ENCODE results near the gene OOSP3.
"Not testable (repeated sequence)": the region's sequence is repeated elsewhere in the genome, so short reads cannot be mapped to it uniquely, and the experiment has no call there.

Gene OOSP3

DNA sequence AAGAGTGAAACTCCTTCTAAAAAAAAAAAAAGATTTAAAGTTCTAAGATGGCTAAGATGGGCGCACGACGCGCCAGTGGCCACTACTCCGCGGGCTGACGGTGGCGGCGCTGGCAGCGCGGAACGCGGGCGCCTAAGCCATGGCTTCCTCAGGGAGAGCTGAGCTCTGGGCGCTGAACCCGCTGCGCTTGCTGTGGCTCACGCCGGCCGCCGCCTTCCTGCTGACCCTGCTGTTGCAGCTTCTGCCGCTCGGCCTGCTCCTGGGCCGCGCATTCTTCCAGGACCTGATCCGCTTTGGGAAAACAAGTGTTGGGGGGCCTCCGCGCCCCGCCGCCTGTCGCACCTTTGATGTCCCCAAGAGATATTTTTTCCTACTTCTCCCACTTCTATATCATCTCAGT, 19.5 kb downstream of the OOSP3 start:
- TF ChIP-seq, protein P1, sequence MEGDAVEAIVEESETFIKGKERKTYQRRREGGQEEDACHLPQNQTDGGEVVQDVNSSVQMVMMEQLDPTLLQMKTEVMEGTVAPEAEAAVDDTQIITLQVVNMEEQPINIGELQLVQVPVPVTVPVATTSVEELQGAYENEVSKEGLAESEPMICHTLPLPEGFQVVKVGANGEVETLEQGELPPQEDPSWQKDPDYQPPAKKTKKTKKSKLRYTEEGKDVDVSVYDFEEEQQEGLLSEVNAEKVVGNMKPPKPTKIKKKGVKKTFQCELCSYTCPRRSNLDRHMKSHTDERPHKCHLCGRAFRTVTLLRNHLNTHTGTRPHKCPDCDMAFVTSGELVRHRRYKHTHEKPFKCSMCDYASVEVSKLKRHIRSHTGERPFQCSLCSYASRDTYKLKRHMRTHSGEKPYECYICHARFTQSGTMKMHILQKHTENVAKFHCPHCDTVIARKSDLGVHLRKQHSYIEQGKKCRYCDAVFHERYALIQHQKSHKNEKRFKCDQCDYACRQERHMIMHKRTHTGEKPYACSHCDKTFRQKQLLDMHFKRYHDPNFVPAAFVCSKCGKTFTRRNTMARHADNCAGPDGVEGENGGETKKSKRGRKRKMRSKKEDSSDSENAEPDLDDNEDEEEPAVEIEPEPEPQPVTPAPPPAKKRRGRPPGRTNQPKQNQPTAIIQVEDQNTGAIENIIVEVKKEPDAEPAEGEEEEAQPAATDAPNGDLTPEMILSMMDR (IDR thresholded peaks at IDR 0.05) = peak; percentile 26; the same call in 1 of the 2 replicates
- no peak for TF ChIP-seq ZFX (IDR thresholded peaks at IDR 0.05; ENCODE audit: borderline replicate concordance)
- no peak overlapping the region for H3K27ac ChIP-seq

DNA sequence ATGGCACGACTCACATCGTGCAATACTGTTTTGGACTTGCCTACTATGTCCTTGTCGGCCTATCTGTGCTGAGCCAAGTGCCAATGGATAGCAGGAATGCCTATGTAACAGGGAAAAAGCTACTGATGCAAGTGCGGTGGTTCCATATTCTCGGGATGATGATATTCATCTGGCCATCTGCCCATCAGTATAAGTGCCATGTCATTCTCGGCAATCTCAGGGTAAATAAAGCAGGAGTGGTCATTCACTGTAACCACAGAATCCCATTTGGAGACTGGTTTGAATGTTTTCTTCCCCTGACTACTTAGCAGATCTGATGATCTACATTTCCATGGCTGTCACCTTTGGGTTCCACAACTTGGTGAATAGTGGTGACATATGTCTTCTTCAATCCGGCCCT, 20.1 kb downstream of the OOSP3 start:
- no peak for TF ChIP-seq ZFX (IDR thresholded peaks at IDR 0.05; ENCODE audit: borderline replicate concordance)
- TF ChIP-seq, protein P1 (IDR thresholded peaks at IDR 0.05) = no peak
- H3K27ac ChIP-seq = no peak overlapping the region

DNA sequence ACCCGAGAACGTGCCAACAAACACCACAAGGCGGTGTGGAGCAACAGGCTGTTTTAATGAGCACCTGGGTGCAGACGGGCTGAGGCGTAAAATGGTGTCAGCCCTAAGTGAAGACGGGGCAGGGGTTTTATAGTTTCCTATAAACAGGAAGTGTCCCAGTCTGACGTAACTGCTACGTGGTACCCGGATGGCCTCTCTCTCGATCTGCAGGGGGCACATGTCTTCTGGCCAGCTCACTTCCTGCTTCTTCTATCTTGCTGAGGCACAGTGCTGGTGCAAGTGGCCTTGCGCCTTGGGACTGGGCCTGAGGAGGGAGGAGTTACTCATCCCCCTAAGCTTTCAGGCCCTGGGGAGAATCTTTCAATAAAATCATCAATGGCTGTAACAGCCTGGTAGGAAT, 20.9 kb downstream of the OOSP3 start:
- TF ChIP-seq, protein P1 (IDR thresholded peaks at IDR 0.05) = no peak
- TF ChIP-seq ZFX (IDR thresholded peaks at IDR 0.05; ENCODE audit: borderline replicate concordance) = no peak

DNA sequence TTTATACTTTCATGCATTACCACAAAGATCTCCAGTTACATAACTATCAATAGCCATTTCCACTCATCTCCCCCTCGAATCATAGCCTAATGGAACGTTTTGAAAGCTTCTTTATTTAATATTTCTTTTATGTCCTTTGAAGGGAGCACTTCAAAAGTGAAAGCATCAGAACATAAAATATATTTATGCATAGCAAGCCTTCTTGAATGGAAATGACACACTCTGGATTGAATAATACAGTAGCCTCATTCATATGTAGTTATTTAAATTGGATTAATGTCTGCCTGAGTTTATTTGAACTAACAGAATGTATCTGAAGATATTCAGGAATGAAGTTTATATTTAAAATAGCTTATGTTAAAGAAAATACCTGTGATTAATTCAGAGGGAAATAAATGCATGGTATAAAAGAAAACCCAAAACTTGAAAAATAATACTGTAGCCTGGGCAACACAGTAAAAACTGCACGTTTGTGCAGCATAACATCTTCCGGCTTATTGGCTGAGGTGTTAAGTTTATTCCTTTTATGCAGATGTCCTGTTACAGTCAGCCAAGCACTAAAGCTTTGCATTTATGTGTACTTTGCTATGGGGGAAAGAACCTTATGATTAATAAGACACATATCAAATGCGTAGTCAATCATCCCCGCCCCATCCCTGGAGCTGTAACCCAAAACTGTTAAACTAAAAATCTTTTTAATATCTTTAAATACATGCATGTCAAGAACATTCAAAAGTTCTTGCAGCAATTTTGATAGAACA, 22.0 kb downstream of the OOSP3 start:
- TF ChIP-seq ZFX (IDR thresholded peaks at IDR 0.05; ENCODE audit: borderline replicate concordance) = no peak
- TF ChIP-seq, protein P1 (IDR thresholded peaks at IDR 0.05) = no peak
- H3K27ac ChIP-seq = no peak overlapping the region

More for the DNA sequence above, 20.9 kb downstream of the OOSP3 start:
- no peak overlapping the region for H3K27ac ChIP-seq

DNA sequence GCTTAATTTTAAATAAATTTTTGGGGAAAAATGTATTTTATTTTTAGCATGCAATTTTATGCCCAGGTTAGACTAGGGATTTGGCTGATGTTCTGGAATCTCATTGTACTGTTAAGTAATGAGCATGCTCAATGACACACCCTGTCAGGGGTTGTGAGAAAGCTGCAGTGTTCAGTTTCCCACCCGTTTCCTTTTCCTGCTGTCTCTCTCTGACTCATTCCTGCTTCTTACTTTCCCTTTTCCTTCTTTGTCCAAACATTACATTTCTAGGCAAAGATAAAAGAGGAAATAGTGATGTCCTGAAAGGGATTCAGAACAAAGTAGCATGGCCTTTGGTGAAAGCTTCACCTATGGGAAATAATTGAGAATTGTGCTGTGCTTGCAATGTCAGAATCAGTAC, 22.7 kb downstream of the OOSP3 start:
- H3K27ac ChIP-seq = no peak overlapping the region
- TF ChIP-seq, protein P1 (IDR thresholded peaks at IDR 0.05) = no peak
- TF ChIP-seq ZFX (IDR thresholded peaks at IDR 0.05; ENCODE audit: borderline replicate concordance) = no peak

DNA sequence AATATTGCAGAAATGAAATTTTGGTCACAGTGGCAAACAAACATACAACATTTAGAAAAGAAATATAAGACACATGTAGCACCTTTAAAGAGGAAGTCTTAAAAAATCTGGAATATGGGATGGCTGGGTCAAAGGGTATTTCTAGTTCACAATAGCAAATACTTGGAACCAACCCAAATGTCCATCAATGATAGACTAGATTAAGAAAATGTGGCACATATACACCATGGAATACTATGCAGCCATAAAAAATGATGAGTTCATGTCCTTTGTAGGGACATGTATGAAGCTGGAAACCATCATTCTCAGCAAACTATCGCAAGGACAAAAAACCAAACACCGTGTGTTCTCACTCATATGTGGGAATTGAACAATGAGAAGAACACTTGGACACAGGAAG, 25.0 kb downstream of the OOSP3 start:
- not testable (repeated sequence) for H3K27ac ChIP-seq

DNA sequence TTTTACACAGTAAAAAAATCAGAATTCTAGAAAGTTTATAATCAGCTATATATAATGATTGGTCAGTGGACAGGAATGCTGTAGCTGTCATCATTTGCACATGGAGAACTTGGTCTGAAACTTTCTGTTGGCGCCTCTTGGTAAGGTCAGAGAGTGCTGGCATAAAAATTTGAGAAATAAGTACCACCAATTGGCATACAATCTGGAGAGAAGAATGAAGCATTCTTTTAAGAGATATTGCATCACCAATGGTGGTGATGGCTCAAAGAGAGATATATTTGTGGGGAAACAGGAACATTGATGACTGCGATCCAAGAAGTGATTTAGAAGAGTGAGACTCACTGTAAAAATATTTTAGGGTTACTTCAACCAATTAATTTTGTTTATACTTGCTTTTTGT, 39.9 kb downstream of the OOSP3 start:
- H3K27ac ChIP-seq = no peak overlapping the region
- TF ChIP-seq, protein P1 (IDR thresholded peaks at IDR 0.05) = no peak
- TF ChIP-seq ZFX (IDR thresholded peaks at IDR 0.05; ENCODE audit: borderline replicate concordance) = no peak

All from 22Rv1 (cell line).